Gastrocnemius medialis (tissue), 4 donors: Measurements from ENCODE around the gene GCG. TPM values are rescaled to one million over a fixed set of nuclear protein-coding genes. Genes with fewer than 3 reads are reported as not detected.

ENCODE experiments used
- ATAC-seq, 2 donors: fragments of 150-250 bp; one replicate each; pipeline ENCODE4 v1.9.1; 2016
- DNase-seq, 2 donors: peaks; one replicate each; pipeline ENCODE4 v3.0.0-alpha.2; 2019
- H3K27ac ChIP-seq, 4 donors: fragments of 200-600 bp; sonication (generic); 1 replicate in 1 of 4; 2 replicates in 3 of 4; pipeline ENCODE4 v1.5.1; 2016 to 2018; ENCODE audit warnings: mild to moderate bottlenecking in 2 of 4, moderate library complexity in 1 of 4
- H3K27me3 ChIP-seq, 3 donors: fragments of 200-600 bp; sonication (generic) in 2 of 3; 1 replicate in 1 of 3; 2 replicates in 2 of 3; pipeline versions ENCODE4 v1.5.1 to v1.6.0; 2016 to 2019; ENCODE audit warnings: mild to moderate bottlenecking in 1 of 3, moderate library complexity in 1 of 3
- H3K36me3 ChIP-seq, 2 donors: fragments of 200-600 bp; sonication (generic) in 1 of 2; one replicate each; pipeline ENCODE4 v1.5.1; 2017 to 2018
- H3K4me1 ChIP-seq, 2 donors: fragments of 200-600 bp; sonication (generic) in 1 of 2; one replicate each; pipeline ENCODE4 v1.5.1; 2016 to 2017; ENCODE audit warnings: mild to moderate bottlenecking in 2 of 2
- H3K4me3 ChIP-seq, 4 donors: fragments of 200-600 bp; sonication (generic) in 3 of 4; 1 replicate in 1 of 4; 2 replicates in 3 of 4; pipeline ENCODE4 v1.5.1; 2016 to 2019; ENCODE audit warnings: mild to moderate bottlenecking in 2 of 4
- H3K9me3 ChIP-seq, 3 donors: fragments of 200-600 bp; sonication (generic) in 2 of 3; 1 replicate in 1 of 3; 2 replicates in 2 of 3; pipeline ENCODE4 v1.5.1; 2016 to 2019
- CTCF ChIP-seq, 5 experiments: fragments of 450-650 bp in 3 of 5; fragments of 200-600 bp in 2 of 5; sonication (generic) in 2 of 5; IDR thresholded peaks in 4 of 5; conservative IDR thresholded peaks in 1 of 5; 1 replicate in 4 of 5; 2 replicates in 1 of 5; pipeline ENCODE4 v1.5.1; 2016 to 2019; ENCODE audit warnings: antibody characterized with exemption in 5 of 5, mild to moderate bottlenecking in 3 of 5, moderate library complexity in 3 of 5
- POLR2A ChIP-seq, 2 donors: fragments of 450-650 bp; IDR thresholded peaks; one replicate each; pipeline ENCODE4 v1.6.1; 2017; ENCODE audit warnings: antibody characterized with exemption in 2 of 2, mild to moderate bottlenecking in 2 of 2, moderate library complexity in 2 of 2
- in situ Hi-C, 4 donors: fragments of 200-750 bp; cut with MboI; loops; one replicate each; pipeline versions ENCODE4 v1.15.0 to v1.8.0; 2017; ENCODE audit warnings: low sequenced_read_pairs in 4 of 4
- intact Hi-C: fragments of 100-400 bp; cut with DNase I; formaldehyde crosslinking; loops from one replicate; pipeline ENCODE4 v1.15.1; 2023; ENCODE audit warnings: low total_unique reads
- total RNA-seq, 4 donors: library from RNA; depleted of rRNA; stranded (reverse); fragments of >200 nt; gene quantifications; one replicate each; pipeline versions ENCODE4 v1.1.0 to v1.2.3, GENCODE V29; 2016

The GCG gene
- total RNA-seq, 4 donors from 2014 or later, result not detected

GRCh38 chr2:162149940-162150339, 2.1 kb downstream of the GCG start:
- DNase-seq (no peak), ATAC-seq (no peak)
- Histone ChIP-seq H3K4me3 (no peak overlapping the region), H3K36me3 (no peaks in the 10 kb centered on the region), H3K9me3 (no peaks in the 10 kb centered on the region), H3K4me1 (no peaks in the 10 kb centered on the region), H3K27me3 (no peaks in the 10 kb centered on the region), H3K27ac (no peak overlapping the region)
- intact Hi-C loops (loop anchor here (10.0 kb wide), 1 partner anchor 145 kb away; no protein-coding TSS in a partner anchor), in situ Hi-C loops (loop anchor here in 1 of 4 donors (10.0 to 25.0 kb wide), 2 partner anchors 145 to 563 kb away; no protein-coding TSS in a partner anchor)
- TF ChIP-seq CTCF (IDR thresholded peaks at IDR 0.05 in 4 of 5, conservative IDR thresholded peaks at IDR 0.05 in 1 of 5), result no peak

GRCh38 chr2:162149466-162149865, 2.6 kb downstream of the GCG start:
- Histone ChIP-seq H3K27me3 (no peaks in the 10 kb centered on the region), H3K4me1 (no peaks in the 10 kb centered on the region), H3K9me3 (no peaks in the 10 kb centered on the region), H3K36me3 (no peaks in the 10 kb centered on the region), H3K4me3 (no peak overlapping the region), H3K27ac (no peak overlapping the region)
- ATAC-seq (no peak), DNase-seq (no peak)
- no peak for TF ChIP-seq CTCF (IDR thresholded peaks at IDR 0.05 in 4 of 5, conservative IDR thresholded peaks at IDR 0.05 in 1 of 5)
- TF ChIP-seq POLR2A (IDR thresholded peaks at IDR 0.05), result no peak
- in situ Hi-C loops, result loop anchor here in 1 of 4 donors (25.0 kb wide), 1 partner anchor 562 kb away; no protein-coding TSS in a partner anchor
- intact Hi-C loops, result no loop called here

- no peaks in the 10 kb centered on the region for H3K27me3 ChIP-seq
- no peaks in the 10 kb centered on the region for H3K36me3 ChIP-seq
- no peak for ATAC-seq
- in situ Hi-C loops, result loop anchor here in 1 of 4 donors (25.0 kb wide), 1 partner anchor 562 kb away; no protein-coding TSS in a partner anchor
- H3K4me1 ChIP-seq, result no peaks in the 10 kb centered on the region
- no peak overlapping the region for H3K27ac ChIP-seq
- no peak for DNase-seq
- H3K9me3 ChIP-seq, result no peaks in the 10 kb centered on the region
- intact Hi-C loops, result no loop called here
- no peak for TF ChIP-seq POLR2A (IDR thresholded peaks at IDR 0.05)
- TF ChIP-seq CTCF (IDR thresholded peaks at IDR 0.05 in 4 of 5, conservative IDR thresholded peaks at IDR 0.05 in 1 of 5), result no peak
- H3K4me3 ChIP-seq, result no peak overlapping the region
Measured at GRCh38 chr2:162148956-162149355, 3.1 kb downstream of the GCG start.

- Histone ChIP-seq H3K4me3 (no peak overlapping the region), H3K27me3 (no peaks in the 10 kb centered on the region), H3K9me3 (no peaks in the 10 kb centered on the region), H3K27ac (no peak overlapping the region), H3K36me3 (no peaks in the 10 kb centered on the region), H3K4me1 (no peaks in the 10 kb centered on the region)
- in situ Hi-C loops, result loop anchor here in 1 of 4 donors (25.0 kb wide), 1 partner anchor 557 kb away; no protein-coding TSS in a partner anchor
- DNase-seq (no peak), ATAC-seq (no peak)
- intact Hi-C loops, result no loop called here
- TF ChIP-seq POLR2A (IDR thresholded peaks at IDR 0.05) (no peak), CTCF (IDR thresholded peaks at IDR 0.05 in 4 of 5, conservative IDR thresholded peaks at IDR 0.05 in 1 of 5) (no peak)
Measured at GRCh38 chr2:162143969-162144368, 8.1 kb downstream of the GCG start.

GRCh38 chr2:162138310-162138709, 13.7 kb downstream of the GCG start:
- in situ Hi-C loops (loop anchor here in 1 of 4 donors (25.0 kb wide), 1 partner anchor 551 kb away; no protein-coding TSS in a partner anchor), intact Hi-C loops (no loop called here)
- Histone ChIP-seq H3K4me1 (no peaks in the 10 kb centered on the region), H3K27me3 (no peaks in the 10 kb centered on the region), H3K4me3 (no peak overlapping the region), H3K9me3 (no peaks in the 10 kb centered on the region), H3K36me3 (no peaks in the 10 kb centered on the region), H3K27ac (no peak overlapping the region)
- ATAC-seq (no peak), DNase-seq (no peak)
- no peak for TF ChIP-seq POLR2A (IDR thresholded peaks at IDR 0.05)
- TF ChIP-seq CTCF (IDR thresholded peaks at IDR 0.05 in 4 of 5, conservative IDR thresholded peaks at IDR 0.05 in 1 of 5), result no peak
